Pancreas (tissue), 10 donors: ENCODE measurements around the gene SMAP1. TPM values are rescaled to one million over a fixed set of nuclear protein-coding genes. Genes with fewer than 3 reads are reported as not detected.

Experiments used
- ATAC-seq, 4 donors: fragments of 200-7000 bp; cut with Tn5 transposase; one replicate each; pipeline versions ENCODE4 v1.8.0 to v1.9.1; 2020; ENCODE audit warnings: mild to moderate bottlenecking in 4 of 4, moderate library complexity in 4 of 4
- DNase-seq, 6 donors: peaks; one replicate each; pipeline ENCODE4 v3.0.0-alpha.2; 2020
- FAIRE-seq: peaks from 2 replicates; lab custom pipeline; 2012; peaks lifted over from hg19 to GRCh38; lab: Jason Lieb, UNC
- H3K27ac ChIP-seq, 4 donors: fragments of 200-600 bp; sonication (generic); 1 replicate in 3 of 4; 2 replicates in 1 of 4; pipeline versions ENCODE4 v1.5.0 to v1.8.0; 2020
- H3K27me3 ChIP-seq, 4 donors: fragments of 200-600 bp; one replicate each; pipeline ENCODE4 v1.8.0; 2021
- H3K36me3 ChIP-seq, 3 donors: fragments of 200-600 bp; sonication (generic) in 1 of 3; one replicate each; pipeline versions ENCODE4 v1.5.0 to v1.8.0; 2020 to 2021
- H3K4me1 ChIP-seq, 3 donors: fragments of 200-600 bp; one replicate each; pipeline ENCODE4 v1.8.0; 2021
- H3K4me3 ChIP-seq, 4 donors: fragments of 200-600 bp; sonication (generic) in 2 of 4; one replicate each; pipeline versions ENCODE4 v1.5.0 to v1.8.0; 2020 to 2021
- H3K9me3 ChIP-seq, 4 donors: fragments of 200-600 bp; one replicate each; pipeline ENCODE4 v1.8.0; 2021
- CTCF ChIP-seq, 4 donors: fragments of 200-600 bp; sonication (generic) in 3 of 4; IDR thresholded peaks; one replicate each; pipeline versions ENCODE4 v1.5.0 to v1.8.0; 2021; ENCODE audit warnings: antibody characterized with exemption in 4 of 4
- WGBS, 2 donors: extraction: QIAGEN DNeasy Blood & Tissue Kit; methylation state at CpG; one replicate each; pipeline ENCODE4 v1.1.7; 2013; 5-methylcytosine and 5-hydroxymethylcytosine counted together
- intact Hi-C, 3 donors: fragments of 100-400 bp; cut with DNase I; formaldehyde crosslinking; loops; one replicate each; pipeline versions ENCODE4 v1.11.1 to v1.14.2; 2022
- polyA plus RNA-seq, 2 donors: library from polyadenylated mRNA; stranded (reverse); fragments of 200-250 nt; gene quantifications; one replicate each; pipeline ENCODE4 v1.2.3, GENCODE V29; 2013
- total RNA-seq, 6 donors: library from RNA; stranded (reverse); fragmentation: NEBNext Ultra II Directional in 4 of 6; extraction: Animal tissue kit (Norgen Biotek cat#: 25700) in 4 of 6; gene quantifications; one replicate each; pipeline versions ENCODE4 v1.2.1 to v1.2.4, GENCODE V29; 2021 to 2023
- donor health status: healthy with polysubstance abuse.
- donor health status: DM: no; HTN: no; CAD: no; lungs with moderate emphysema.
- donor health status: DM: no; HTN: no; CAD: no.
- donor health status: control.
- donor health status: control.
- donor health status: Bipolar disorder and iron deficiency.
- donor health status: DM: yes; HTN: yes; CAD: no.
- donor health status: DM: no; HTN: no; CAD: no.
- donor health status: DM: no; HTN: no; CAD: no.
- donor health status: DM: yes; HTN: yes; CAD: no.

Gene SMAP1
- total and polyA plus RNA-seq, 8 donors, result 11.4 to 21.2 (median 17.3) TPM

GRCh38 chr6:70864401-70864800 is 196.7 kb downstream of the SMAP1 start:
- intact Hi-C loops, result no loop called here
- Histone ChIP-seq H3K27ac (no peak overlapping the region), H3K36me3 (peaks cover 0 to 6% (median 3%) of the 10 kb centered on the region in 3 donors), H3K4me3 (no peak overlapping the region), H3K27me3 (no peaks in the 10 kb centered on the region), H3K9me3 (no peaks in the 10 kb centered on the region), H3K4me1 (no peaks in the 10 kb centered on the region)
- DNase-seq, result no peak
- no peak for ATAC-seq
- no peak for TF ChIP-seq CTCF (IDR thresholded peaks at IDR 0.05)
- FAIRE-seq, result no peak
- 85 to 90% methylated on average over 3 of the region's 3 CpGs for WGBS, 2 donors

GRCh38 chr6:70872469-70872868 is 204.8 kb downstream of the SMAP1 start:
- DNase-seq (no peak), ATAC-seq (no peak), FAIRE-seq (no peak)
- Histone ChIP-seq H3K9me3 (peaks cover 0 to 4% (median 0%) of the 10 kb centered on the region in 4 donors), H3K27me3 (no peaks in the 10 kb centered on the region), H3K4me1 (no peaks in the 10 kb centered on the region), H3K4me3 (no peak overlapping the region), H3K27ac (no peak overlapping the region), H3K36me3 (no peaks in the 10 kb centered on the region)
- 88 to 91% methylated on average over 2 of the region's 2 CpGs for WGBS, 2 donors
- intact Hi-C loops, result no loop called here
- TF ChIP-seq CTCF (IDR thresholded peaks at IDR 0.05), result no peak

GRCh38 chr6:70874181-70874913 is 206.7 kb downstream of the SMAP1 start:
- no peak overlapping the region for H3K4me3 ChIP-seq
- H3K27me3 ChIP-seq, result no peaks in the 10 kb centered on the region
- DNase-seq (no peak), ATAC-seq (no peak), FAIRE-seq (no peak)
- H3K9me3 ChIP-seq, result peaks cover 0 to 4% (median 0%) of the 10 kb centered on the region in 4 donors
- H3K27ac ChIP-seq, result no peak overlapping the region
- intact Hi-C loops, result no loop called here
- H3K4me1 ChIP-seq, result no peaks in the 10 kb centered on the region
- TF ChIP-seq CTCF (IDR thresholded peaks at IDR 0.05), result no peak
- no peaks in the 10 kb centered on the region for H3K36me3 ChIP-seq
- 31 to 35% methylated on average over 3 of the region's 3 CpGs for WGBS, 2 donors

GRCh38 chr6:70879496-70879895 is 211.8 kb downstream of the SMAP1 start:
- WGBS, 2 donors, result 67 to 68% methylated on average over 5 of the region's 5 CpGs
- Histone ChIP-seq H3K36me3 (no peaks in the 10 kb centered on the region), H3K27me3 (no peaks in the 10 kb centered on the region), H3K4me3 (no peak overlapping the region), H3K4me1 (no peaks in the 10 kb centered on the region), H3K27ac (no peak overlapping the region), H3K9me3 (no peaks in the 10 kb centered on the region)
- FAIRE-seq (no peak), ATAC-seq (no peak), DNase-seq (no peak)
- intact Hi-C loops, result no loop called here
- TF ChIP-seq CTCF (IDR thresholded peaks at IDR 0.05), result no peak
